OCI-LY7 (cell line): ENCODE measurements around the gene LRP2.
"Not testable (repeated sequence)": the region's sequence is repeated elsewhere in the genome, so short reads cannot be mapped to it uniquely, and the experiment has no call there.

Experiments used
- CTCF ChIP-seq: fragments of 200-600 bp; sonication (generic); conservative IDR thresholded peaks from 2 replicates; pipeline ENCODE4 v1.5.1; 2014; ENCODE audit warnings: mild to moderate bottlenecking, antibody characterized with exemption, low read length, moderate library complexity, mixed read lengths
- EZH2phosphoT487 ChIP-seq: fragments of 200-600 bp; sonication (generic); IDR thresholded peaks from 2 replicates; pipeline ENCODE4 v1.6.1; 2018; ENCODE audit warnings: low read depth, borderline replicate concordance, mild to moderate bottlenecking, mixed run types, antibody characterized with exemption, low read length, moderate library complexity, mixed read lengths

- TF ChIP-seq CTCF, EZH2phosphoT487: not testable (repeated sequence)
Observed at GRCh38 chr2:169308349-169308748, 54.0 kb downstream of the LRP2 start.
